NCI-H1092 (cell line): Measurements from ENCODE around the gene CLIP4.
"Not testable (repeated sequence)": the region's sequence is repeated elsewhere in the genome, so short reads cannot be mapped to it uniquely, and the experiment has no call there.

Source experiments
- DNase-seq: peaks from one replicate; lab custom pipeline; 2025; lab: John Stamatoyannopoulos, UW

CLIP4 gene

GRCh38 chr2:29114946-29115609 is at the start of gene CLIP4:
CLIP4 (plus strand) TSS chr2:29115415; CDS start chr2:29121389, 5,974 bp downstream.
- no peak for DNase-seq

DNA sequence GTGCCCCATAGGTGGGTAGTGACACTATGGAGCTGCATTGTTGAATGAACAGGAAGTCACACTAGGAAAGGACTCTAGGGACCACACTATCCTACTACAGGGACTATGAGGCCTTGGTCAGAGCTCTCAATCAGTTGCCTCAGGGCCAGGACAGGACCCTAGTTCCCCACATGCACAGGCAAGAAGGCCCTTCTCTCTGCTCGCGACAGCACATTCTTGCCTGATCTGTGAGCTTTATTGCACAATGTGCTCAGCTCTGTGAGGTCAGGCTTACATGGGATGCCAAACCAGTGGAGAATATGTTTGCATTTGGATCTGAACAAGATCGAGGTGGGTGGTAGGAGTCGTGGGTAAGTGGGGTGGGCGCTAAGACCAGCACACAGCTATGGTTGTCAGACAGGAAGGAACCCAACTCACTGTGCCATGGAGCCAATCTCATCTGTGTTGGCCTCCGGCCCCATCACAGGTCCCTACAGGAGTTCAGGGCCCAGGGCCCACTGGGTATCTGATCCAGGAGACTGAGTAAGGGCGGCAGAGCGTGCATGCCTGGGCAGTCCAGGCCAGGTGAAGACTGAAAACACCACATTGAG is 48.8 kb upstream of the CLIP4 start:
- no peak for DNase-seq

DNA sequence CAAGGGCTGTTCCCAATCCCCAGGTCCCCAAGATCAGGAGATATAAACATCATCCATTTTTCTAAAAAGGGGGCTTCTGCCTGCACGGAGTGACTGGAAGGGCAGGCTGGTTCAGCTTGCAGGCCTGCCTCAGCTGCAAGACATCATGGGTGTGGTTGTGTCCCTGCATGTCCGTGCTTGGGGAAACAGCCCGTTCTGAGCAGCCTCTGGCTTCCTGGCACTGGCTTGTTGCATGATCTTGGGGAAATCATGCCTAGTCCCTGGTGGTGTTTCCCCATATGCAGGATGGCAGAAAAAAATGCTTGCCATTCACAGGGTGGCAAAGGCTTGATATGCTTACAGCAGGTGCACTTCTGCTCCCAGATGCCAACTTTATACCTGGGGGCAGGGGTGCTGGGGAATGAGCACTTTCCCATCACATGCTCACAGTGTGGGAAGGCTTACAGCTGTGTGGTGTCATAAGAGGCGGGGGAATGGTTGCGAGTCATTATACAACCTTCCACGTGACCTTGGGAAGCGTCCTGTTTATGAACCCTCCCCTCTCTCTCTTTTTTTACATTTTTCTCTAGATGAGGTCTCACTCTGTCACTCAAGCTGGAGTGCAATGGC is 48.1 kb upstream of the CLIP4 start:
- no peak for DNase-seq

DNA sequence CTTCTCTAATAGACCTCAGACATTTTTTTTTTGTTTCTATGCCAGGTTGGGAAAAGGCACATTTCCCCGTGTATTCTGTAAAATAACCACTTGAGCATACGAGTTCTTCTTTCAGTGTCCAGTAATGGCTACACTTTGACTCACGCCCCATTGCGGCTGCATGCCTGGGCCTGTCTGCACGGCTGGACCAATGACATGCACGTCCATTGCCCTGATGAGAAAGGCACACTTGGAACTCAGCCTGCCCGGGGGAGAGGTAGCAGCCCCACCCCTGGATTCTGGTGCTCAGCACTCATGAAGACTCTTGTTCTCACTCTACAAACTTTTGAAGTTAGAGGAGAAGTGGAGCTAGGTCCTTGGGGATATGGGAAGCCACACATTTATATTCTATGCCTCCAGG is 46.7 kb upstream of the CLIP4 start:
- no peak for DNase-seq

GRCh38 chr2:29070526-29070925 is 44.7 kb upstream of the CLIP4 start:
- DNase-seq = no peak

GRCh38 chr2:29071032-29071975 is 43.9 kb upstream of the CLIP4 start:
- no peak for DNase-seq

DNA sequence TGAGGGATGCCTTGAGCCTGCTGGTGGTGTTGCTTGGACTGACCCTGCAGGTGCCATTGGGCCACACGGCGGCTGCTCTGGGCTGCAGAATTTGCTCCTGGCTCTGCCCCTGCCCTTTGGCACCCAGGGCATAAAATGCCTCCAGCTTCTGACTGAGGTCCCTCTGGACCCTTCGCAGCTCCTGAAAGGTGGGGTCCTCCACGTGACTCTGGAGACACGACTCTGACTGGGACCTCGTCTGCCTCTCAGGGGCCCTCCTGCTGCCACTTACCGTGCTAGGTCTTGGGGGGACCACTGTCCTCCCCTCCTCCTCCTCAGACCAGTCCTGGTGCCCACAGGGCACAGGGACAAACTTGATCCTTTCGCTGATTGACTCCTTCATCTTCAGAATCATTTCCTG is 43.0 kb upstream of the CLIP4 start:
- no peak for DNase-seq

DNA sequence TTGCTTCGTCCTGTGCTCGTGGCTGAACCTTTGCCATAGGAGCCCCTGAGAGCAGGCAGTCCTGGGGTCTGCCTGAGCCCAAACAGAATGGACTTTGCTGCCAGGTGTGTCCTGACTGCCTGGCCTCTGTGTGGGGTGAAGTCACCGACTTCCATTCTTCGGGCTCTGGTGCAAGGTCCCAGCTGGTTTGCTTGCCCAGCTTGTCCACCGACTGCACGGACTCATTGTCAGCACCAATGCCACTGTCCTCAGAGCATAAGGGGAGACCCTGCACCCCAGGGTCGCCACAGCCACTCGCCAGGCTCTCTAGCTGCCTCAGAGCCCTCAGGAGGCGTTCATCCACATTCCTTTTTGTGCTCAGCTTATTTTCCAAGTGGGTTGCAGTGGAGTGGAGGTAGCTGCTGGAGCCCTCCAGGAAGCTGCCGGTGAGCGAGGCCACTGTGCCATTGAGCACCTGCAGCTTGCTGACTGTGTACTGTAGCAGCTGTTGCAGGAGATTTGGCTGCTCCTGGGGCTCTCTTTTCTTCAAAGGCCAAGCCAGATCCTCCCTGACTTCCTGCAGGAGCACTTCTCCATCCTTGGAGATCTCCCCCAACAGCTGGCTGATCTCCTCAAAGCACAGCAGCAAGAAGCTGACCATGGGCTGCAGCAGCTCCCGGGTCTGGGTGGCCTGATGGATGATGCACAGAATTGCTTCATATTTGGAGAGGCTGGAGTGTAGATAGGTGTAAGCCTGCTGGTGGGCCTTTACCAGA is 42.1 kb upstream of the CLIP4 start:
- DNase-seq = no peak

- DNase-seq = no peak
These were observed 41.3 kb upstream of the CLIP4 start for GRCh38 chr2:29073933-29074332.

DNA sequence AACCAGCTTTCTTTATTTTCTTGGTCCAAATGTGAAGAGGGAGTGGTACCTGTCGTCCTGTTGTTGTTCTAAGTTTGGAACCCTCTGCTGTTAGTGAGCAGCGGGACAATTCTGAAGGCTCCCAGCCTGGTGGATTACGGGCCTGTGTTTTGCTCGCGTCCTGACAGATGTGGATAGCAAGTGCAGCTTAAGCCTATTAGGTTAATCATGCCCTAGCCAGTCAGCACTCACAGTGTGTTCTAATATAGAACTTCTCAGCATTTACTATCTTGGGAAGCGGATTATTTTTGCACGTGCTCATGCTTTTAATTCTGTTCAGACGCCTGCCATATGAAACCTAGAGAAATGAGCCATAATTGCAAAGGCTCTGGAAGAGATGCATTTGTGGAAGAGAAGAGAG is 40.8 kb upstream of the CLIP4 start, which contains the start of gene PCARE:
TSS of gene PCARE (minus strand) at position 113 of the 400 bp plus-strand sequence. CDS start 262 bp downstream, outside the sequence.
- DNase-seq = no peak

DNA sequence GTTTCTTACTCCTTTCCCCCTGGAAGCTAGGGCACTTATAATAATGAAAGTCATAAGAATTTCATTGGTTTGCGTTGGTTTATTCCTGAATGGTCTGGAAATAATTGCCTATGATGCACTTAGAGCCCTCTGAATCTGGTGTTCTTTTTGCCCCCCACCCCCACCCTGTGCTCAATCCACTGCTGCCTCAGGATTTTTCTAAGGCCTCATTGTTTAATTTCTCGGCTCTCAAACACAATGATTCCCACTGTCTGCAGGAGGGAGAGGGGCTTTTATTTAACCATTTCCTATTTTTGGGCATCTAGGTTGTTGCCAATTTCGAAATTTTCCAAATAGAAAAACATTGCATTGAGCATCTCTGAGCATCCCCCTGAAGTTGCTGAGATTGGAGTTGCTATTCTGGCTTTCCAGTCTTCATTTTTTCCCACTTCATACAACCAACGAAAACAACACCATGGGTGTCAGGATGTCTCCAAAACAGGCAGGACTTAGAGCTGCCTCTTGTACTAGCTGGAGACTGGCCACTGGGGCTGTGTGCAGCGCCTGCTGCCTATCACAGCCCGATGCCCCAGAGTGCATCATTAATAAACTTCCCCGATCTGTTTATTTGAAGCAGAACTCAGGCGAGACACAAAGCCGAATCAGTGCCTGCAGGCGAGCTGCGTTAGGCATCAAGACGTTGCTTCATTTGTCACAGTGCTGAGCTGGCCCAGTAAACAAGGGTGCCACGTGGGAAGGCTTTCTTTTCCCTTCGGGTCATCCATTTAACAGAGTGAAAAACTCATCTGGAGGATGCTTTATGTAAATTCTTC is 39.1 kb upstream of the CLIP4 start:
- no peak for DNase-seq

GRCh38 chr2:29079887-29080286 is 35.3 kb upstream of the CLIP4 start:
- no peak for DNase-seq

GRCh38 chr2:29080886-29081743 is 34.1 kb upstream of the CLIP4 start:
- DNase-seq = no peak

DNA sequence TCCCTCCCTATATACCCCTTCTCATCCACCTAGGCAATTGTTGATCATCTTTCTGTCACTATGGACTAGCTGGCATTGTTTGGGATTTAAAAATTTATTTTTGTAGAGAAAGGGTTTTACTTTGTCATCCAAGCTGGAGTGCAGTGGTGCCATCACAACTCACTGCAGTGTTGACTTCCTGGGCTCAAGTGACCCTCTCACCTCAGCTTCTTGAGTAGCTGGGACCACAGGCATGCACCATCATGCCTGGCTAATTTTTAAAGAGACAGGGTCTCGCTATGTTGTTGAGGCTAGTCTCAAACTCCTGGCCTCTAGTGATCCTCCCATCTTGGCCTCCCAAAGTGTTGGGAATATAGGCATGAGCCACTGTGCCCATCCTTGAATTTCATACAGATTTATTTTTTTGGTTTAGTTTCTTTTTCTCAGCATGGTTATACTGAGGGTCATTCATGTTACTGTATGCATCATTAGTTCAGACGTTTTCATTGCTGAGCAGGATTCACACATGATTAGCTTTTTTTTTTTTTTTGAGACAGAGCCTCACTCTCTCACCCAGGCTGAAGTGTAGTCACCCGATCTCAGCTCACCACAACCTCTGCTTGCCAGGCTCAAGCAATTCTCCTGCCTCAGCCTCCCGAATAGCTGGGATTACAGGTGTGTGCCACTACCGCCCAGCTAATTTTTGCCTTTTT is 32.3 kb upstream of the CLIP4 start:
- no peak for DNase-seq

DNA sequence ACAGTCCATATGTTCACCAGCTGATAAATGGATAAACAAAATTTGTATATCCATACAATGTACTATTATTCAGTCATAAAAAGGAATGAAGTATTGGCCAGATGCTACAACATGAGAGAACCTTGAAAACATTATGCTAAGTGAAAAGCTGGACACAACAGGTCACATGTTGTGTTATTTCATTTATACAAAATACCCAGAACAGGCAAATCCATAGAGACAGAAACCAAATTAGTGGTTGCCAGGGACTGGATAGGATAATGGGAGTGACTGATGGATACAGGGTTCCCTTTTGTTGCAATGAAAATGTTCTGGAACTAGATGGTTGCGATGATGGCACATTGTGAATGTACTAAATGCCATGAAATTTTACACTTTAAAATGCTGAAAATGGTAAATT is 30.7 kb upstream of the CLIP4 start:
- DNase-seq = no peak

DNA sequence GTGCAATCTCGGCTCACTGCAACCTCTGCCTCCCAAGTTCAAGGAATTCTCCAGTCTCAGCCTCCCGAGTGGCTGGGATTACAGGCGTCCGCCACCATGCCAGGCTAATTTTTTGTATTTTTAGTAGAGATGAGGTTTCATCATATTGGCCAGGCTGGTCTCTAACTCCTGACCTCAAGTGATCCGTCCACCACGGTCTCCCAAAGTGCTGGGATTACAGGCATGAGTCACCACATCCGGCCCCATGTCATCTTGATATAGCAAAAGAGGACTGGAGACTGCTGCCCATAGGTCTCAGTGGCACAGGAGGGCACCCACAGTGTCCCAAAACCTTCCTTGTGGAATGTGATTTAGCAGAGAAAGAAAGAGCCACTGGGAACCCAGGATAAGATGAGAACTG is 24.9 kb upstream of the CLIP4 start:
- not testable (repeated sequence) for DNase-seq

GRCh38 chr2:29096969-29097368 is 18.2 kb upstream of the CLIP4 start:
- no peak for DNase-seq

DNA sequence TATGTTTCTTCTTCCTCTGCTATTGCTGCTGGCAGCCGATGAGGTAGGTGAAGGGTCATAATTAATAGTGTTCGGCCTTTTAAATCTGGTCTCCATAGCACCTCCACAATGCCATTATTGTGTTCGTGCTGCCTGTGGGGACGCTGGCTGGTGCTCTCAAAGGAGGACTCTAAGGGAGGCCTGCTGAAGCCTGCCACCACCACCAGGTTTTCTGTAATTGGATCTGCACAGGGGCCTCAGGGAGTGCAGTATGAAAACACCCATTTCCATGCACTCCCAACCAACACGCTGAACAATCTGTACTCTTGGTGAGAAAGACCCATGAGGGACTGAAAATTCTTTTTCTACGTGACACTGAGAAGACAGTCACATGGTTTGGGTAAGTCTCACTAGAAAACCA is 17.6 kb upstream of the CLIP4 start:
- no peak for DNase-seq

DNA sequence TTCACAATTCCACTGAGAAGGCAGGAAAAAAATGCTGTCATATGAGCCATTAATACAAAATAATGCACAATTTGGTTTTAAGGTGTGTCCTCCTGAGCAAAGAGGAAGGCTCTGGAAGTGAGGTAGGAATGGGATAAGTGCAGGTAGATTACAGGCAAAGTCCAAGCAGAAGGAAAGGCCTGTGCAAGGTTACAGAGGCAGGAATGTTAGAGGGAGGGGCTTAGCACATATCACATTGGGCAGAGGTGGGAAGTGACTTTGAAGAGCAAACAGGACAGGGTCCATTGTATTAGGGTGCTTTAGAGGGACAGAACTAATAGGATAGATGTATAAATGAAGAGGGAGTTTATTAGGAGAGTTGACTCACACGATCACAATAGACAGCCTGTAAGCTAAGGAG is 14.7 kb upstream of the CLIP4 start:
- no peak for DNase-seq
